NCI-H774 (cell line): ENCODE results near the gene TMEM205.
"Not testable (repeated sequence)": the region's sequence is repeated elsewhere in the genome, so short reads cannot be mapped to it uniquely, and the experiment has no call there.

ENCODE experiments used
- DNase-seq: peaks from one replicate; lab custom pipeline; 2025; lab: John Stamatoyannopoulos, UW

Gene TMEM205

DNA sequence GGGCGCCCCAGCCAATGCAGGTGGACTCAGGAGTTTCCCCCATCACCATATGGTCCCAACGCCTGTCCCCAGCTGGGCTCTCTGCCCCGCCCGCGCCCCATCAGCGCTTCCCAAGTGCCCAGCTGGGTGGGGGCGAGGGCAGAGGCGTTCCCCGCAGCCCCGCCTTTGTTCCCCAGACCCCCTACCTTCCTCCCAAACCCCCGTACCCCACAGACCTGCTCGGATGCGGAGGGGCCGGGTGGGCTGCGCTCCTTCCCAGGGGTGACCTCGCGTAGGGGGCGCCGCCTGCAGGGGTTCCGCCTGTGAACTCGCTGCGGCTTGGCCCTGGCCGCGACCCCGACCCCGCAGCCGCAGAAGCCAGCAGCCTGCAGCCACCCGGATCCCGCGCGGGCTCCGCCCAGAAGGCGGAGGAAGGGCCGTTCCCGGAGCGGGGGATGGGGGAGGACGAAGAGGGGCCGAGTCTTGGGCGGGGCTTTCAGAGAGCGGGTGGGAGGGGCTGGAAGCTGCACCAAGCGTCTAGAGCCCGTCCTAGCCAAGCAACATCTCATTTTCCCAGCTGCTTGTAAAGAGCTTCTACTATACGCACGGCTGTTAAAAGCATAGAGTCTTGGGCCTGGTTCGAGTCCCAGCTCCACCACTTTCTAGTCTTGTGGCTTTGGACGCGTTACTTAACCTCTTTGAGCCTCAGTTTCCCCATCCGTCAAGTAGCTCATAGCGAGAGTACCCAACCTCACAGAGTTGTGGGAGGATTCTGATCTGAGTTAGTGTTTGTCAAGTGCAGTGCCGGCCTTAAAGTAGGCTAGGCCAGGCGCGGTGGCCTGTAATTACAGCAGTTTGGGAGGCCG is 6.6 kb downstream of the TMEM205 start, which contains the start of gene RAB3D:
Gene RAB3D (minus strand): TSS at position 404 of the 845 bp plus-strand sequence. CDS start 2,258 bp downstream, outside the sequence.
- peak; percentile 77 for DNase-seq

- DNase-seq, result no peak
Measured at GRCh38 chr19:11338569-11339253, 7.4 kb downstream of the TMEM205 start.

GRCh38 chr19:11338121-11338520 is 7.9 kb downstream of the TMEM205 start:
- DNase-seq, result no peak

- no peak for DNase-seq
Measured at GRCh38 chr19:11337080-11337479, 9.0 kb downstream of the TMEM205 start.

DNA sequence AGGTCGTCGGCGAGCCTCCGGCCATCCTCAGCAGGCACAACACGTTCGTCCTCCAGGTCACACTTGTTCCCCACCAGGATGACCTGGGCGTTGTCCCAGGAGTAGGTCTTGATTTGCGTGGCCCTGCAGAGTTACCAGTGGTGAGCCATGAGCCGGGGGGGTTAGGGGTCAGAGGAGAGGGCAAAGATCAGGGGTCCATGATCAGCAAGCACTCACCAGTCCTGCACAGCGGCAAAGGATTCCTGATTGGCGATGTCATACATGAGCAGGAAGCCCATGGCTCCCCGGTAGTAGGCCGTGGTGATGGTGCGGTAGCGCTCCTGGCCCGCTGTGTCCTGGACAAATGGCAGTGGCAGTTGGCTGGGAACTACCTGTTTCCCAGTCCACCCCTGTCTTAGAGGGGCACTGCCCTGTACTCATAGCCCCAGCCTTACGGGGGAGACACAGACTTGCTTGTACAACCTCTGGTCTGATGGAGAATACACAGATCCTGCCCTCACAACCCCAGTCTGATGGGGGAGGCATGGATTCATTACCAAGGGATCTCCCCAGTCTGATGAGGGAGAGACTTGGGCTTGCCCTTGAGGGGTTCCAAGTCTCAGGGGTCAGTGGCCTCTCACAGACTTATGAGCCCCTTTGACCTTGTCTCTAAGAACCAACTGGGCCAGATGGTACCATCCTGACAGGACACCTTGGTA is 10.5 kb downstream of the TMEM205 start:
- no peak for DNase-seq

DNA sequence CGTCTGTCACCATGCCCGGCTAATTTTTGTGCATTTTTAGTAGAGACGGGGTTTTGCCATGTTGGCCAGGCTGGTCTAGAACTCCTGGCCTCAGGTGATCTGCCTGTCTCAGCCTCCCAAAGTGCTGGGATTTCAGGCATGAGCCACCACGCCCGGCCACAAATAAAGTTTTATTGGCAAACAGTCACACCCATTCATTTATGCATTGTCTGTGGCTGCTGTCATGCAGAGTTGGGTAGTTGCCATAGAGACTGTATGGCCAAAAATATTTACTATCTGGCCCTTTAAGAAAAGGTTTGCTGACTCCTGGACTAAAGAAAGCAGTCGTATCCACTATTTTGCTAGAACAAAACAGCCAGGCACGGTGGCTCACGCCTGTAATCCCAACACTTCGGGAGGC is 12.2 kb downstream of the TMEM205 start:
- DNase-seq, result not testable (repeated sequence)

- no peak for DNase-seq
Measured at GRCh38 chr19:11332822-11333221, 13.2 kb downstream of the TMEM205 start.

GRCh38 chr19:11331502-11331901 is 14.6 kb downstream of the TMEM205 start:
- no peak for DNase-seq

- DNase-seq, result no peak
Measured at GRCh38 chr19:11330127-11330526, 15.9 kb downstream of the TMEM205 start.

DNA sequence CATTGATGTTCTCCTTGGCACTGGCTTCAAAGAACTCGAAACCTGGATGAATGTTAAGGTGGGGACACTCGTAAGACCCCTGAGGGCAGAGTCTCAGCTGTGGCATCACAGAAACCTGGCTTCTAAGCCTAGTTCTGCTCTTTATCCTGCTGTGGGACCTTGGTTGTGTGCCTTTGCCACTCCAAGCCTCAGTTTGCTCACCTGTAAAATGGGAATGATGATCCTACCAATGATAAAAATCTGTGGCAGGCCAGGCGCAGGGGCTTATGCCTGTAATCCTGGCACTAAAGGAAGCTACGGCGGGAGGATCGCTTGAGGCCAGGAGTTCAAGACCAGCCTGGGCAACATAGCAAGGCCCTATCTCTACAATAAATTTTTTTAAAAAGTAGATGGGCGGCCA is 20.5 kb downstream of the TMEM205 start:
- DNase-seq, result no peak

DNA sequence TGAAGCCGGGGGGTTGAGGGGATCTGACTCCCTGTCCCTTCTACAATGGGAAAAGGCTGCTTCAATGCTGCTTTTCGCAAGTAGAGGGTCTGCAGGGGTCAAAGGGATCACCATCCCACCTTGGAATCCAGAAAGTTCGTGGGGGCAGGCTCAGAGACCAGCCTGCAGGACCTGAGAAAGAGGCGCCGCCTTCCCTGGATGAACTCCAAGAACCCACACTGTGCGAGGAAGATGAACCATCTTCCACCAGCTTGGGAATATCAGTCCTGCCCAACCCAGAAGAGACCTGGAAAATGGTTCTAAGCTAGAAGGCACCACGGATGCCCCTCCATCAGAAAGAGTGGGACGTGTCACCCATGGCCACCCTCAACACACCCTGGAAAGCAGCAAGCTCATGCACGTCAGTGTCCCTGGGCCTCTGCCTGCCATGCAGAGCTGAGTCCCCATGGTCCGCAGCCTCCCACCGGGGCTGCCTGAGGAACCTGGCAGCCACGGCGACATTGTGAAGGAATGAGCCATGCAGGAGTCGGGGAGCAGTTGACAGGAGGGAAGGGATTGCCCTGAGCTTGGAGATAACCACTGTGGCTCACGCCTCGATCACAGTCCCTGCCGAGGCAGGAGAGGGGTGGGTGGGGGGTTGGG is 21.2 kb downstream of the TMEM205 start:
- DNase-seq, result no peak

DNA sequence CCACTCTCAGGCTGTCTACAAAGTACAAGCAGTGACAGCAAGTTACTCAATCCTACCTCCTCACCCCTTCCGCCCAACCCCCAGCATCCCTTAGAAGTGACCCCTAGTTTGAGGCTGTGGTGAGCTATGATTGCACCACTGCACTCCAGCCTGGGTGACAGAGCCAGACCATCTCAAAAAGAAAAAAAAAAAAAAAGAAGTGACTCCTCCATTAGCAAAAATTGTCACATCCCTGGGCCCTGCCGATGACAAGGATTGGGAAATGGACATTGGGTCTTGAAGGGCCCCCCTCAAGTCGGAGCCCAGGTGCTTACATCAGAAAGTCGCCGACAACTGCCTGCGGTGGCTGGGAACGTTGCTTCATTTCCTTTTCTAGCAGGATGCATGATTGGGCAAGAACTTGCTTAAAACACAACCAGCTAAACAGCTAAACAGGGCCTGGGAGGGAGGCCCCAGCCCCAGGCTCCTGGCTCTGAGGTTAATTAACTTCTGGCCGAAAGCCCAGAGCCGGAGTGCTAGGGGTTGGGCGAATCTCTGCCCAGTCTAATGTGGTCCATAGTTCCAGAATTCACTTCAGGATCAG is 21.9 kb downstream of the TMEM205 start:
- peak; percentile 26 for DNase-seq

- no peak for DNase-seq
Measured at GRCh38 chr19:11323601-11324078, 22.4 kb downstream of the TMEM205 start.

DNA sequence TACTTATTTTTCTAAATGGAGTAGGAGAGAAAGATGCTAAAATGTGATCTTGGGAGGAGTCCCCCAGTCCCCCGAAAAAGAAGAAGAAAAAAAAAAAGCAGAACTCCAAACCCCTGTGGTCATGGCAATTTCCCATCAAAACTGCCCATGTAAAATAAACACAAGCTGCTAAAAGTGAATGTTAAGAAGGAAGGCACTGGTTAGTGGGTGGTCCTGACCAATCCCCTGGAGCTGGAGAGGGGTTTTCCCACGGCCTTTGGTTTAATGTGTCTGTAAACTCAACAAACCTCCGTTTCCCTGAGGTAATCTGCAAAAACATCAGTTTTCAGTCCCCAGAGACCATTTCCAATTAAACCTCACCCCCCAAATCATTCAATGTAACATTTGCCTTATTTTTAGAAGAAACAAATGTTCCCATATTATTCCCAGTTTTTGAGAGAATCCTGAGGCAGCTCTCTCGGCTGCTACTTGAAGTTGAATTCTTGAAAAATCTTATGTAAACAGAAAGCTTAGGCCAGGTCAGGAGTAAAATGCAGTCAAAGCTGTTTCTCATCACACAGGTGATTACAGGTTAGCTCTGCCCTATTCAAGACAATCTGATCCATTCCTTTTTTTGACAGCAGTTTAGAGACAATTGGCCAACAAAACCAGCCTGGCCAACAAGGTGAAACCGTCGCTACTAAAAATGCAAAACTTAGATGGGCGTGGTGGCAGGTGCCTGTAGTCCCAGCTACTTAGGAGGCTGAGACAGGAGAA is 23.6 kb downstream of the TMEM205 start:
- no peak for DNase-seq

GRCh38 chr19:11321191-11322126 is 24.6 kb downstream of the TMEM205 start:
- DNase-seq, result no peak

DNA sequence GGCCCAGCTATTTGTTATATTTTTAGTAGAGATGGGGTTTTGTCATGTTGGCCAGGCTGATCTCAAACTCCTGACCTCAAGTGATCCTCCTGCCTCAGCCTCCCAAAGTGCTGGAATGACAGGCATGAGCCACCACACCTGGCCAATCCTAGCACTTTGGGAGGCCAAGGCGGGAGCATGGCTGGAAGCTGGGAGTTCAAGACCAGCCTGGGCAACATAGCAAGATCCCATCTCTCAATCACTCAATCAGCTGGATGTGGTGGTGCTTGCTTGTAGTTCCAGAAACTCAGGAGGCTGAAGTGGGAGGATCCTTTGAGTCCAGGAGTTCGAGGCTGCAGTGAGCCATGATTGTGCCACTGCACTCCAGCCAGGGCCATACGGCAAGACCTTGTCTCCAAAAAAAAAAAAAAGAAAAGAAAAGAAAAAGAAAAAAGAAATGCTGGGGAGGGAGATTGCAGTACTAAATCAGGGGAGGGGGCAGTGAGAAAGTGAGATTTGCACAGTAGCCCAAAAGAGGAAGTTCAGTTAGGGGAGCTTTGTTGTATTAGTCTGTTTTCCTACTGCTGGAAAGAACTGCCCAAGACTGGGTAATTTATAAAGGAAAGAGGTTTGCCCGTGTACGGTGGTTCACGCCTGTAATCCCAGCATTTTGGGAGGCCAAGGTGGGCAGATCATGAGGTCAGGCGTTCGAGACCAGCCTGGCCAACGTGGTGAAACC is 25.6 kb downstream of the TMEM205 start:
- DNase-seq, result not testable (repeated sequence)

- no peak for DNase-seq
Measured at GRCh38 chr19:11306337-11306736, 39.7 kb downstream of the TMEM205 start.

- DNase-seq, result no peak
Measured at GRCh38 chr19:11304936-11305335, 41.1 kb downstream of the TMEM205 start.

DNA sequence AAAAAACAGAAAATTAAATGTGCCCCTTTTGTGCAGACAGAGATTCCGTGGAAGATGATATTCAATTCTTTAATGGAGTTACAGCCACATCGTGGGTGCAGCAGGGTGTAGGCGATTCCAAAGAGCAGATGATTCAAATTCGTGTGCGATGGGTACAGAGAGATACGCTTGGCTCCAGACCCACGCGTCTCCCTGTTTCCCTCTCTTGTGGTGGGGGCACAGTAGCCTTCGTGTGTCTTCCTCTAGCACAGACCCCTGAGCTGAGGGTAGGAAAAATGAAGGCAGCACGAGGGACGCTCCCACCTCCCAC is 45.3 kb downstream of the TMEM205 start:
- DNase-seq, result no peak
